PC-9 (cell line): Measurements from ENCODE around the gene FAM181B. TPM values are rescaled to one million over a fixed set of nuclear protein-coding genes. Genes with fewer than 3 reads are reported as not detected.

ENCODE experiments used
- Bru-seq: library from RNA; stranded (reverse); fragments of 400-500 nt; gene quantifications from one replicate; lab custom pipeline; 2021; lab: Mats Ljungman, UMichigan
- BruChase-seq, 2 experiments: library from RNA; stranded (reverse); fragments of 400-500 nt; gene quantifications; one replicate each; lab custom pipeline; 2021; lab: Mats Ljungman, UMichigan
- BruUV-seq: library from RNA; stranded (reverse); fragments of 400-500 nt; replicated peaks from 2 replicates; lab custom pipeline; 2021; lab: Mats Ljungman, UMichigan
- CTCF ChIA-PET: fragments of 300-600 bp; sonication (Branson Sonifier 250); formaldehyde crosslinking; loops from one replicate; lab custom pipeline; 2022; ENCODE audit warnings: antibody characterized with exemption; lab: Charles Lee
- POLR2A ChIA-PET: fragments of 300-600 bp; sonication (Branson Sonifier 250); formaldehyde crosslinking; loops from one replicate; lab custom pipeline; 2022; ENCODE audit warnings: antibody characterized with exemption; ENCODE audit not compliant: unreplicated experiment; lab: Charles Lee
- DNase-seq, 2 experiments: peaks; one replicate each; pipeline versions ENCODE4 v3.0.0 to v3.0.0-alpha.2; 2015 to 2022; ENCODE audit warnings: mixed read lengths in 1 of 2
- H2AFZ ChIP-seq: fragments of 200-600 bp; sonication (generic); 2 replicates; pipeline ENCODE4 v1.8.1; 2017; ENCODE audit warnings: antibody characterized with exemption
- H3F3A ChIP-seq: fragments of 200-600 bp; sonication (generic); 2 replicates; pipeline ENCODE4 v1.8.1; 2017; ENCODE audit warnings: antibody characterized with exemption, mild to moderate bottlenecking, low read depth; ENCODE audit not compliant: insufficient read depth
- H3K27ac ChIP-seq: fragments of 200-600 bp; sonication (generic); 2 replicates; pipeline ENCODE4 v1.6.1; 2016; ENCODE audit warnings: mixed run types
- H3K27me3 ChIP-seq: fragments of 200-600 bp; sonication (generic); 2 replicates; pipeline ENCODE4 v1.6.1; 2016; ENCODE audit warnings: low read depth, mixed run types; ENCODE audit not compliant: insufficient read depth
- H3K36me3 ChIP-seq: fragments of 200-600 bp; sonication (generic); 2 replicates; pipeline ENCODE4 v1.6.1; 2016; ENCODE audit warnings: low read depth, mixed run types
- H3K4me1 ChIP-seq: fragments of 200-600 bp; sonication (generic); replicated peaks from 2 replicates; pipeline ENCODE4 v1.6.1; 2016; ENCODE audit warnings: mixed run types; ENCODE audit not compliant: insufficient read depth
- H3K4me2 ChIP-seq: fragments of 200-600 bp; sonication (generic); 2 replicates; pipeline ENCODE4 v1.6.1; 2017; ENCODE audit warnings: mixed run types
- H3K4me3 ChIP-seq: fragments of 200-600 bp; sonication (generic); 2 replicates; pipeline ENCODE4 v1.6.1; 2016; ENCODE audit warnings: mixed run types
- H3K79me2 ChIP-seq: fragments of 200-600 bp; sonication (generic); 2 replicates; pipeline ENCODE4 v1.6.1; 2017; ENCODE audit warnings: low read depth, mixed run types
- H3K9me2 ChIP-seq: fragments of 200-600 bp; sonication (generic); 2 replicates; pipeline ENCODE4 v1.8.1; 2017; ENCODE audit warnings: mild to moderate bottlenecking; ENCODE audit not compliant: insufficient read depth
- H3K9me3 ChIP-seq: fragments of 200-600 bp; sonication (generic); 2 replicates; pipeline ENCODE4 v1.8.1; 2016; ENCODE audit warnings: low read depth; ENCODE audit not compliant: insufficient read depth
- H4K20me1 ChIP-seq: fragments of 200-600 bp; sonication (generic); 2 replicates; pipeline ENCODE4 v1.8.1; 2017; ENCODE audit not compliant: insufficient read depth
- EZH2 ChIP-seq: fragments of 200-600 bp; sonication (generic); IDR thresholded peaks from 2 replicates; pipeline ENCODE4 v1.8.0; 2017; ENCODE audit warnings: antibody characterized with exemption, low read depth
- intact Hi-C: fragments of 100-400 bp; cut with micrococcal nuclease; formaldehyde crosslinking; loops from one replicate; pipeline ENCODE4 v1.10.0; 2022; ENCODE audit not compliant: unreplicated experiment
- long read RNA-seq: library from polyadenylated mRNA; stranded (forward); transcript quantifications from one replicate; pipeline ENCODE4 v2.0.0, GENCODE V29; 2022
- total RNA-seq: library from RNA; stranded (reverse); gene quantifications from 2 replicates; pipeline ENCODE4 v1.2.3, GENCODE V29; 2021
- TF ChIP-seq, protein P1 (sequence below): fragments of 200-600 bp; sonication (generic); conservative IDR thresholded peaks from 2 replicates; pipeline ENCODE4 v1.6.1; 2017; ENCODE audit warnings: mixed run types, antibody characterized with exemption, mild to moderate bottlenecking, moderate library complexity

Gene FAM181B, protein sequence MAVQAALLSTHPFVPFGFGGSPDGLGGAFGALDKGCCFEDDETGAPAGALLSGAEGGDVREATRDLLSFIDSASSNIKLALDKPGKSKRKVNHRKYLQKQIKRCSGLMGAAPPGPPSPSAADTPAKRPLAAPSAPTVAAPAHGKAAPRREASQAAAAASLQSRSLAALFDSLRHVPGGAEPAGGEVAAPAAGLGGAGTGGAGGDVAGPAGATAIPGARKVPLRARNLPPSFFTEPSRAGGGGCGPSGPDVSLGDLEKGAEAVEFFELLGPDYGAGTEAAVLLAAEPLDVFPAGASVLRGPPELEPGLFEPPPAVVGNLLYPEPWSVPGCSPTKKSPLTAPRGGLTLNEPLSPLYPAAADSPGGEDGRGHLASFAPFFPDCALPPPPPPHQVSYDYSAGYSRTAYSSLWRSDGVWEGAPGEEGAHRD
- not detected in 2 replicates for total RNA-seq
- Bru-seq, nascent RNA, result not detected
- not detected for BruChase-seq, experiment 1, labeled RNA remaining after a 2-hour chase
- BruChase-seq, experiment 2, labeled RNA remaining after a 6-hour chase, result not detected
- long read RNA-seq, result 0 reads

DNA sequence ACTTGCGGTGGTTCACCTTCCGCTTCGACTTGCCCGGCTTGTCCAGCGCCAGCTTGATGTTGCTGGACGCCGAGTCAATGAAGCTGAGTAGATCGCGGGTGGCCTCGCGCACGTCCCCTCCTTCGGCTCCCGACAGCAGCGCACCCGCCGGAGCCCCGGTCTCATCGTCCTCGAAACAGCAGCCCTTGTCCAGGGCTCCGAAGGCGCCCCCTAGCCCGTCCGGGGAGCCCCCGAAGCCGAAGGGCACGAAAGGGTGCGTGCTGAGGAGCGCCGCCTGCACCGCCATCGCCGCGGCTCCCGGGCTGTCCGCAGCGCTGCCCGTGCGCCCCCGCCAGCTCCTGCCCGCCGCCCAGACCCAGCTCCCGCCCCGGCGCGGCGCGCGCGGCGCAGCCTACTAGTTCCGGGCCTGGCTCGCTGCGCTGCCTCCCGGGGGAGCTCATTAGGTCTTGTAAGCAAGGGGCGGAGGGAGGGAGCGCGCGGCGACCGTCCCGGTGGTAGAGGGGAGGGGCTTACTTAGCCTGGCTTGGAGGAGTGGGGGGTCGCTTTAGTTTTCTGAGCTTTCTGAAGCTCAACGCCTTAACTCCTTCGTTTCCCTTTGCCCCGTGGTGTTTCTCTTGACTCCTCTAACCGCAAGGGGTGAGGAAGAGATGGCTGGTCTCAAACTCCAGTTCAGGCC, at the start of gene FAM181B:
FAM181B (minus strand) TSS at position 421 of the 676 bp plus-strand sequence; CDS start at position 286, 135 bp downstream.
- no peaks in the 10 kb centered on the region for H3F3A ChIP-seq
- no peak within 1 kb of the TSS for H3K4me3 ChIP-seq
- ChIA-PET POLR2A (no interaction called here), CTCF (no interaction called here)
- H3K27me3 ChIP-seq, result no peaks in the 10 kb centered on the region
- H2AFZ ChIP-seq, result no peak within 1 kb of the TSS
- H3K9me3 ChIP-seq, result no peaks in the 10 kb centered on the region
- no peaks in the 10 kb centered on the region for H3K9me2 ChIP-seq
- no peaks in the 10 kb centered on the region for H3K36me3 ChIP-seq
- no peak for TF ChIP-seq EZH2
- TF ChIP-seq, protein P1, sequence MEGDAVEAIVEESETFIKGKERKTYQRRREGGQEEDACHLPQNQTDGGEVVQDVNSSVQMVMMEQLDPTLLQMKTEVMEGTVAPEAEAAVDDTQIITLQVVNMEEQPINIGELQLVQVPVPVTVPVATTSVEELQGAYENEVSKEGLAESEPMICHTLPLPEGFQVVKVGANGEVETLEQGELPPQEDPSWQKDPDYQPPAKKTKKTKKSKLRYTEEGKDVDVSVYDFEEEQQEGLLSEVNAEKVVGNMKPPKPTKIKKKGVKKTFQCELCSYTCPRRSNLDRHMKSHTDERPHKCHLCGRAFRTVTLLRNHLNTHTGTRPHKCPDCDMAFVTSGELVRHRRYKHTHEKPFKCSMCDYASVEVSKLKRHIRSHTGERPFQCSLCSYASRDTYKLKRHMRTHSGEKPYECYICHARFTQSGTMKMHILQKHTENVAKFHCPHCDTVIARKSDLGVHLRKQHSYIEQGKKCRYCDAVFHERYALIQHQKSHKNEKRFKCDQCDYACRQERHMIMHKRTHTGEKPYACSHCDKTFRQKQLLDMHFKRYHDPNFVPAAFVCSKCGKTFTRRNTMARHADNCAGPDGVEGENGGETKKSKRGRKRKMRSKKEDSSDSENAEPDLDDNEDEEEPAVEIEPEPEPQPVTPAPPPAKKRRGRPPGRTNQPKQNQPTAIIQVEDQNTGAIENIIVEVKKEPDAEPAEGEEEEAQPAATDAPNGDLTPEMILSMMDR, result no peak
- no peaks in the 10 kb centered on the region for H4K20me1 ChIP-seq
- H3K79me2 ChIP-seq, result no peaks in the 10 kb centered on the region
- intact Hi-C loops, result no loop called here
- DNase-seq, result no peak
- BruUV-seq, result no TSS peak
- H3K4me1 ChIP-seq, result no peaks in the 10 kb centered on the region
- no peak within 1 kb of the TSS for H3K4me2 ChIP-seq
- no peak within 1 kb of the TSS for H3K27ac ChIP-seq

DNA sequence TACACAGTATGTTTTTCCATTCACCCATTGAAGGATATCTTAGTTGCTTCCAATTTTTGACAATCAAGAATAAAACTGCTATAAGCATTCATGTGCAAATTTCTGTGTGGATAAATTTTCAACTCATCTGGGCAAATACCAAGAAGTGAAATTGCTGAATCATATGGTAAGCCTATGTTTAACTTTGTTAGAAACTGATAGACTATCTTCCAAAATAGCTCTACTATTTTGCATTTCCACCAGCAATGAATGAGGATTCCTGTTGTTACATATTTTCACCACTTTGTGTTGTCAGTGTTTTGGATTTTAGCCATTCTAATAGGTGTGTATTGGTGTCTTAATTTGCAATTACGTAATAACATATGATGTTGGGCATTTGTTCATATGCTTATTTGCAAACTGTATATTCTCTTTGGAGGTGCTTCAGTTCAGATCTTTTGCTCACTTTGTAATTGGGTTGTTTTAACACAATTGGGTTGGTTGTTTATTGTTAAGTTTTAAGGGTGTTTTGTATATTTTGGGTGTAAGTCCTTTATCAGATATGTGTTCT, 49.2 kb upstream of the FAM181B start:
- Histone ChIP-seq H3F3A (no peaks in the 10 kb centered on the region), H3K36me3 (no peaks in the 10 kb centered on the region), H3K9me3 (no peaks in the 10 kb centered on the region), H3K4me2 (no peak overlapping the region), H4K20me1 (no peaks in the 10 kb centered on the region), H3K4me1 (no peaks in the 10 kb centered on the region), H3K9me2 (no peaks in the 10 kb centered on the region), H3K27ac (no peak overlapping the region), H2AFZ (no peak overlapping the region), H3K27me3 (no peaks in the 10 kb centered on the region), H3K4me3 (no peak overlapping the region), H3K79me2 (no peaks in the 10 kb centered on the region)
- intact Hi-C loops, result no loop called here
- ChIA-PET POLR2A (no interaction called here), CTCF (no interaction called here)
- TF ChIP-seq, protein P1, result no peak
- TF ChIP-seq EZH2, result no peak
- BruUV-seq, result no TSS peak
- DNase-seq, result no peak

DNA sequence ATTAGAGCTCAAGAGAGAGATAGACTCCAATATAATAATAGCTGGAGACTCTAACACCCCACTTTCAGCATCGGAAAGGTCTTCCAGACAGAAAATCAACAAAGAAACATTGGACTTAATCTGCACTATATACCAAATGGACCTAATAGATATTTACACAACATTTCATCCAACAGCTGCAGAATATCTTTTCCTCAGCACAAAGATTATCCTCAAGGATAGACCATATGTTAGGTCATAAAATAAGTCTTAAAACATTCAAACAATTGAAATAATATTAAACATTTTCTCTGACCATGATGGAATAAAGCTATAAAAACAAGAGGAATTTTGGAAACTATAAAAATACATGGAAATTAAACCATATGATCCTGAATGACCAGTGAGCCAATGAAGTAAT, 45.1 kb upstream of the FAM181B start:
- Histone ChIP-seq H3K79me2 (no peaks in the 10 kb centered on the region), H3K27me3 (no peaks in the 10 kb centered on the region), H3K9me2 (no peaks in the 10 kb centered on the region), H3K36me3 (no peaks in the 10 kb centered on the region), H2AFZ (no peak overlapping the region), H3K27ac (no peak overlapping the region), H3F3A (no peaks in the 10 kb centered on the region), H3K4me1 (no peaks in the 10 kb centered on the region), H3K9me3 (no peaks in the 10 kb centered on the region), H3K4me3 (no peak overlapping the region), H4K20me1 (no peaks in the 10 kb centered on the region), H3K4me2 (no peak overlapping the region)
- no peak for DNase-seq
- no peak for TF ChIP-seq EZH2
- TF ChIP-seq, protein P1, result no peak
- CTCF ChIA-PET, result no interaction called here
- intact Hi-C loops, result no loop called here
- BruUV-seq, result no TSS peak
- POLR2A ChIA-PET, result interaction anchor here (0.6 to 0.8 kb wide), 3 partner anchors 295 to 758 kb away, joined by 3 to 8 read pairs (median 4); no protein-coding TSS in a partner anchor
